Activated CD8-positive, alpha-beta memory T cell treated with anti-CD3 and anti-CD28 coated beads, Interleukin-2, amount 50 U/mL, for 48 hours (primary cell): ENCODE data around the gene CUX1.
"Not testable (repeated sequence)": the region's sequence is repeated elsewhere in the genome, so short reads cannot be mapped to it uniquely, and the experiment has no call there.

Source experiments
- DNase-seq: peaks from one replicate; pipeline ENCODE4 v3.0.0-alpha.2; 2020

CUX1 gene

DNA sequence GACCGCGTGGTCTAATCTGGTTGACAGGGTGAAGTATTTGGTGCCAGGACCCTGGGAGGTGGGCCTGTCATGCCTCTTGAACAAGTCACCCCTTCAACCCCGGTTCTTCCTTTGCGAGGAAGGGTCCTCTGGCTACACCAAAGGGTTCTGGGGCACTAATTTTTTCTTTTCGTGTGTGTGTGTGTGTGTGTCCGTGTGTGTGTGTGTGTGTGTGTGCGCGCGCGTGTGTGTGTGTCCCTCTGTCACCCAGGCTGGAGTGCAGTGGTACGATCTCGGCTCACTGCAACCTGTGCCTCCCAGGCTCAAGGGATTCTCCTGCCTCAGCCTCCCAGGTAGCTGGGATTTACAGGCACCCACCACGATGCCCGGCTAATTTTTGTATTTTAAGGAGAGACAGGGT, 483.9 kb downstream of the CUX1 start:
- DNase-seq, result not testable (repeated sequence)

DNA sequence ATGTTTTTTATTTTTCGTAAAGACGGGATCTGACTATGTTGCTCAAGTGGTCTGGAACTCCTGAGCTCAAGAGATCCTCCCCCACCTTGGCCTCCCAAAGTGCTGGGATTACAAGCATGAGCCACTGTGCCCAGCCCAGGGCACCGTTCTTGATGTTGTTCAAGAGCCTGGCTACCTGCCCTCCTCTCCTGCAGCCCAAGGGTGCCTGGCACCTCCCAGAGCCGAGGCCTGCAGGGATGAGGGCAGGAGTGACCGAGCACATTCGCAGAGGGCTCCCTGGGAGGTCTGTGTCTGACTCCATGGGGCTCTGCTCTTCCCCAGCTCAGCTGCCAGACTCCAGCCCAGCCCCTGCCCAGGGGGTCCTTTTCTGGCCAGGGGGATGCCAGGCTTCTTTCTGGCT, 484.6 kb downstream of the CUX1 start:
- DNase-seq, result no peak

DNA sequence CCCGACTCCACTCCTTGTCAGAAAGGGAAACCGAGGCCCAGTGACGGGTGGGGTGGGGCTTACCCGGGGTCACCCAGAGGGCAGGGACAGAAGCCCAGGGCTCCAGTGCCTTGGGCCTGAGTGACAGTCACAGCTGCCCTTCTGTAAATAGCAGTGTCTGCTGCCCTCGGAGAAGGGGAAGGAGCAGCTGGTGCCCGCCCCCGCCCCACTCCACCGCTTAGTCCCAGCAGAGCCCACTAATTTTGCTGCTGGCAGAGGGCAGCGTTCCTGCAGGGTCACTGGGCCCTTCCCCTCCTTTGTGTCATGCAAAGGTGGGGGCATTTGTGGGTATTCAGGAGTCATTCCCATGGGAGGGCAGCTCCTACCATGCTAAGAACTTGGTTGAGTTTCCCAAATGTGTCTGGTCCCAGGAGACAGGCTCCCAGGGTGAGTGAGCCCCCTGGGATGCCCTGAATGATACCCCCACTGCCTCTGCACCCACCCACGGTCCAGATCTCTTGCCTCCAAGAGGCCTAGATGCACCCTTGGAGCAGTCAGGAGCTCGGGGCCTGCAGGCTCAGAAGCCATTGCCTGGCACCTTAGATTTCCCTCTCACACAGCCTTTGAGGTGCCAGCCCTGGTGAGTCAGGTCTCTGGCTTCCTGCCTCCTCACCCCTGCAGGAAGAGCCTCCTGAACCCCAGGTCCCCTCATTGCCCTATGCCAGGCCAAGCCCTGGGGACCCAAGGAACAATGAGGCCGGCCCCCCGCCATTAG, 486.4 kb downstream of the CUX1 start:
- no peak for DNase-seq

DNA sequence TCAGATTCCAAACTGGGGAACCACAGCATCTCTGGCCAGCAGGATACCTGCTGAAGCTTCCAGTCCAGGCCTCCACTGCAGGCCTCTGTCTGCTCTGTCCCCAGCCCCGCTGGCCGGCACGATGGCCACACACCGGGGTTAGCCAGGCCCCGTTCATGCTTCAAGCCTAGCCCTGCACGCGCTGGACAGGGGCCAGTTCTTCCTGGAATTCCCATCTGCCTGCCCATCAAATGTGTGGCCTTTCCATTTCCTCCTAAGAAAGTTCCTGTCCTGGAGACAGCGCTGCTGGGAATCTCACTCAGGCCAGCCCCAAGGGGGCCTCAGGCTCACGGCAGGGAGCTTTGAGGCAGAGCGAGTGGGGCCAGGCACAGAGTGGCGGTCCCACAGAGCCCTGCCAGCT, 487.2 kb downstream of the CUX1 start:
- DNase-seq, result no peak

DNA sequence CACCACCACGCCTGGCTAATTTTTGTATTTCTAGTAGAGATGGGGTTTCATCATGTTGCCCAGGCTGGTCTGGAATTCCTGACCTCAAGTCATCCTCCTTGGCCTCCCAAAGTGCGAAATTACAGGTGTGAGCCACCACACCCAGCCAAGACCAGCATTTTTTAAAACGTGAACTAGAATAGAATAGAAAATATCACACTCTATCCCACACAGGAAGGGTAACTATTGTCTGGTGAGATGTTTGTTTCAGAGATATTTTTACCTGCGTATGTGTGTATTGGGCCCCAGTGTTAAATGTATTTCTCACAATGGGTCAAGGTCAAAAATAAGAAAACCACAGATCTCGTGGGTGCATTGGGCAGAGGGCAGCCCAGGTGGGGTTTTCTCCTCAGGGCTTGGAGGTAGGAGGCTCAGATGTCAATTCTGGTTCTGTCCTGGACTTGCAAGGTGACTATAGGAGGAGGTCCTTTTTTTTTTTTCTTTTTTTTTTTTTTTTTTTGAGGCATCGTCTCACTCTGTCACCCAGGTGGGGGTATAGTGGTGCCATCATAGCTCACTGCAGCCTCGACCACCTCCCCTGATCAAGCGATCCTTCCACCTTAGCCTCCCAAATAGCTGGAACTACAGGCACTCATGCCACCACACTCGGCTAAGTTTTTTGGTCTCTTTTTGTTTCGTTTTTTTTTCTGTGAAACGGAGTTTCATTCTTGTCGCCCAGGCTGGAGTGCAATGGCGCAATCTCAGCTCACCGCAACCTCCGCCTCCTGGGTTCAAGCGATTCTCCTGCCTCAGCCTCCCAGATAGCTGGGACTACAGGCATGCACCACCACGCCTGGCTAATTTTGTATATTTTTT, 488.2 kb downstream of the CUX1 start:
- DNase-seq, result no peak

DNA sequence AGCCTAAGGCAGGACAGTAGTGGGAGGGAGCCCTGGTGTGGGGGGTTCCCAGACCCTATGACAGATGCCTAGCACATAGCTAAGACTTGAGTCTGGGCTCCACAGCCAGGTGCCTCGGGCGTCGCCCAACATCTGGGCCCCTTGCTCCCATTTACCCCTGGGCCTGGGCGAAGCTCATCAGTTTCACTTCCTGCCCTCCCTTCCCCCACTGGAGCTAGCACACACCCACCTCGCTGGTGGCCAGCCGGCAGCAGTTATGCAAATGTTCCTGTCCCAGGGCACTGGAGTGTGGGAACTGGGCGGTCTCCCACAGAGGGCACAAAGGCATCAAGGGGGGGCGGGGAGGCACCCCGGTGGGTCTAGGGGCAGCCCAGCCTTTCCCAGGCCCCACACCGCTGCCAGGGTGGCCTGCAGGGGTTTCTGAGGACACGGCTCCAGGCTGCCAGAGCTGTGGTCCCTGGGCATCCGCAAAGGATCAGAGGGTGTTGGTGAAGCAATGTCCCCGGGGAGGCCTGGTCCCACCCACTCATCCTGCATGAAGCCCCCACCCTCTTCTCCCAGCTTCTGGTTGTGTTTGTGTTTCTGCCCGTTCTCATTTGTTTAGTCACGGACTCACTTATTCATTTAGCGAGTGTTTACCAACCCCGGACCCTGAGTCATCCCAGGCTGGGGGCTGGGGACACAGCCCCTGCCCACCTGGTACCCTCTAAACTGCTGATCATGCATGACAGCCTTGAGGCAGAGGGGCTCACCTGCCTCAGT, 489.7 kb downstream of the CUX1 start:
- peak; percentile 59 for DNase-seq

DNA sequence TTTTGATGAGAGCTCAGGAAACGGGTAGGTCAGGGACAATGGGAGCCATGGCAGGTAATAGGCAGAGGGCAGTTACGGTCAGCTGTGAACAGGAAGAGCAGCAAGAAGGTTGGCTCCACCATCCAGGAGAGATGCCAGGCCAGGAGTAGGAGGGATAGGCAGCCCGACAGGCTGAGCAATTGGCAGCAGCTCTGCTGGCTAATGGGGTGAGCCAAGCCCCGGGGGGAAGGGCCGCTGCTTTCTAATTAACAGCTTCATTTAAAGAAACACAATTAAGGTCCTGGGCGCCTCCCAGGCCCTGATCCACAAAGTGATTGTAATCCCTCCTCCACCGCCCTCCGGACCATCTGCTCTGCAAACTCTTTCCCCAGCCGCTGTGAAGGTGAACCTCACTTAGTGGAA, 493.0 kb downstream of the CUX1 start:
- no peak for DNase-seq

DNA sequence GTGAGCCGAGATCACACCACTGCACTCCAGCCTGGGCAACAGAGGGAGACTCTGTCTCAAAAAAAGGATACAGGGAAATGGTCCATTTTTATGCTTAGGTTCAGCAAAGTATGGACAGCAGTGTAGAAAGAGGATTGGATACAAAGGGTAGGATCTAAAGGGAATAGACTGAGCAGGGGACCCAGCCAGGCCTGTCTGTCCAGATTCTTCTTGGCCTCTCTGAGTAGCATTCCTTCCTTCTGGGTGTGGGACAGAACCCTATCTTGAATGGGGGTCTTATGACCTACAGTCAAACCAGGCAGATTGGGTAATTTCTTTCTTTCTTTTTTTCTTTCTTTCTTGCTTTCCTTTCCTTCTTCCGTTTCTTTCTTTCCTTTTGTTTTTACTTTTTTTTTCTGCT, 494.9 kb downstream of the CUX1 start:
- DNase-seq, result no peak

DNA sequence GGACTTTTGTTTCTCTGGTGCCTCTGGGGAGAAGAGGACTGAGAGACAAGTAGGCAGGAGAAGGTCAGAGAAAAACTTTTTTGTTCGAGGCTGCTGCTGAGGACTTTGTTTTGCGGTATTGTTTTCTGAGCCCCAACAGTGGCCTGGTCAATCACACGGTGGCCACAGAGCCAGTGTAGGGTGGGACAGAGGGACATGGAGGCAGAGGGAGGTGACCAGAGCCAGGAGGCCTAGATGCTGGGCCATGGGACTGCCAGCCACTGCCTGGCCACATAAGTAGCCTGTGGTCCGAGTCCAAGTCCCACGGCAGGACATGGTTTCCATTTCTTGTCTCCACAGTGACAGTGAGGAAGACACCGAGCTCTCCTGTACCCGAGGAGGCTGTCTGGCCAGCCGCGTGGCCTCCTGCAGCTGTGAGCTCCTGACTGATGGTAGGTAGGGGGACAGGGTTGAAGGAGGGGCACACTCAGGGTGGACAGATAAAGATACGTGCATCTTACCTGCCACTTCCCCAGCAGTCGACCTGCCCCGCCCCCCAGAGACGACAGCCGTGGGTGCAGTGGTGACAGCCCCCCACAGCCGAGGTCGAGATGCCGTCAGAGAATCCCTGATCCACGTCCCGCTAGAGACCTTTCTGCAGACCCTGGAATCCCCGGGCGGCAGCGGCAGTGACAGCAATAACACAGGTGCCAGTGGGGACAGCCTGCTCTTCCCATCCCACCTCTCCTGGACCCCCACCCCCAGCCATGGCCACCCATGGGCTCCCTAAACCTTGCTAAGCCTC, 496.8 kb downstream of the CUX1 start:
- no peak for DNase-seq

DNA sequence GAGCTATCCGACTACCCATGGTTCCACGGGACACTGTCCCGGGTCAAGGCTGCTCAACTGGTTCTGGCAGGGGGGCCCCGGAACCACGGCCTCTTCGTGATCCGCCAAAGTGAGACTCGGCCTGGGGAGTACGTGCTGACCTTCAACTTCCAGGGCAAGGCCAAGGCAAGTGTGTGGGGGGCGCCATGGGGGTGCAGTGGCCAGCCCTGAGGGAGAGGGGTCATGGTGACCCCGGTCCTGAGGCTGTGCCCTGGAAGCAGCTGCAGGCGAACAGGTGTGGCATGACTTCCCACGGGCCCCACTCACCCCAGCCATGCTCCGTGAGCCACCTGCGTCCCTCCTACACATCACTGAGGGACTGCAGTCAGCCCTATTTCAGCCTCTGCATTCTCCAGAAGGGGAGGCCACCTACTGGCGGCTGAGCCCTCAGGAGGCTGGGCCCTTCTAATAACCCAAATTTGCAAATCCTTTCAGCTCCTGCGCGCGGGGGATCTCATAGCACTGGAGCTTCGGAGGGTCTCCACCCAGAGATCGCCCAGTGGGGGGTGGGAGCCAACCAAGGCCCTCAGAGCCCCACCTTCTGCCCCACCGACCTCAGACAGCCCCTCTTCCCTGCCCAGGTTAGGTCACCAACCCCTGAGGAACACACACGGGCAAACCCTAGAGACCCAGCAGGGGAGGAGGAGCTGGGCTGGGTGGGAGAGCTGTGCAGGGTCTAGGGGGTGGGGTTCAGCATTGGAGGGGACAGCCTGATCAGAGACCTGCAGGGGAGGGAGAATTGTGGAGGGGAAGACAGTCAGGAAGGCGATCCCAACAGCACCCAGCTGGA, 500.0 kb downstream of the CUX1 start:
- DNase-seq, result no peak

DNA sequence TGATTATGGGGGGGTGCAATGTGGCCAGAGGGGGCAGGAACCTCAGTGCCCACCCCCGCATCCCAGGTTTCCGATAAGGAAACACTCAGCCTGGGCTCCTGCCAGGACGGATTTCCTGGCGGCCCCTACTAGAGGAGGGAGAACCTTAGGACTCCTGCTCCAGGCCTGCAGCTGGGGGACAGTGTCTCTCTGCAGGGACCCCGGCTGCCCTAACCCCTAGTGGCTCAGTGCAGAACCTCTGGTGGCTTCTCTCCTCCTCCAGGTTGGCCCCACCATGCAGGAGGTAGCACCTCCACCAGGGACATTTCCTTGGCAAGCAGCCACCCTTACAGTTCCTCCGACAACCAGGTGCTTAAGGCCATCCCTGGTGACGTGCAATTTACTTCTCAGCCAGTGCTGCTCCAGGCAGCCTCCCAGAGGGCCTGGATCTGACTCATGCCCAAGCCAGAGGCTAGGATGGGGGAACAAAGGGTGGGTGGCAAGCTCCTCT, 501.1 kb downstream of the CUX1 start:
- no peak for DNase-seq

DNA sequence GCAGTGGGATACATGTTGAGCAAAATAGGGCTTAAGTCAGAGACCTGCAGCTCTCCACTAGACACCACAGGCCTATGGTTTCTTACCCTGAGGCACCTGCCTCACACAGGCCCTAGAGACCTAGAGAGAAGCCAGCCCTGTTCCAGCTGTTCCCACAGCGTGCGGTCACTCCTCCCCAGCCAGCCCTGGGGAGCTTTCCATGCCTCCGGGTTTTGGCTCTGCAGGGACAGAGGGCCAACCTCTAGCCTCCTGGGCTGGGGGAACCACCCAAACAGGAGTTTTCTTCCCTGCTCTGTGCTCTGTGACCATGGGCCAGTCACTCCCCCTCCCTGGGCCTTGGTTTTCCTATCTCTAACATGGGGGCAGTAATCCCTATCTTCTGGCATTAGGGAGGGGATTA, 502.2 kb downstream of the CUX1 start:
- no peak for DNase-seq

DNA sequence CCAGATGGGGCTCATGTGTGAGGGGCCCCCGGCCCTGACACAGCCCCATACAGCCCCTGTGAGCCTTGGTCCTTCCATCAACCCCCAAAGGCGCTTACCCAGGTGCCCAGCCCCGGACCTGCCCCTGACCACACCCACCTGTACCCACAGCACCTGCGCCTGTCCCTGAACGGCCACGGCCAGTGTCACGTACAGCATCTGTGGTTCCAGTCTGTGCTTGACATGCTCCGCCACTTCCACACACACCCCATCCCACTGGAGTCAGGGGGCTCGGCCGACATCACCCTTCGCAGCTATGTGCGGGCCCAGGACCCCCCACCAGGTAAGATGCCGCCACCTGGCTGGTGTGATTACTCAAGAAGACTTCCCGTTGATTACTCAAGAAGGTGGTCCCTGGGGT, 502.8 kb downstream of the CUX1 start:
- DNase-seq, result no peak

DNA sequence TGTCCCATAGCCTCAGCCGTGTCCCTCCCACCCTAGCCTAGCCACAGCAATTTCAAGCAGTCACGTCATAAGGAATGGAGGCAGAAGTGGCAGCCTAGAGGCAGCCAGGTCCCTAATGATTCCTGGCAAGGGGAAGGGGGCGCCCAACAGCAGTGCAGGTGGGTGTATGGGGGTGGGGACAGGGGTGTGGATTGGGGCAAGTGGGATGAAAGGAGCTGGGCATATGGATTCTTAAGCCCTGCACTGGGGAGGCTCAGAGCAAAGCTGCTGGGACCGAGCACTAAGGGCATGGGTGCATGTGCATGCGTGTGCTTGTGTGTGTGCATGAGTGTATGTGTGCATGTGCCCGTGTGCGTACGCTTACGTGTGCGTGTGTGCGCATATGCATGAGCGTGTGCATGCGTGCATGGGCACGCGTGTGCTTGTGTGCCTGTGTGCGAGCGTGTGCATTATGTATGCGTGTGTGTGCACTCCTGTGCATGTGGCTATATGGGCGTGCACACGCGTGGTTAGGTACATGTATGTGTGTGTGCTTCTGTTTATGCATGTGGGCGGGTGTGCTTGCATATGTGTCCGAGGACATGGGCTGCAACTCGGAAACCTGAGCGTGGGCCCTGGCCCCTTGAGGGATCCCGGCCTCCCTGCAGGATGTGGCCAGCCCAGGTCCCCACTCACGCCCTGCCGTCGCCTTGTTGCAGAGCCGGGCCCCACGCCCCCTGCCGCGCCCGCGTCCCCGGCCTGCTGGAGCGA, 503.4 kb downstream of the CUX1 start:
- peak; percentile 12 for DNase-seq

DNA sequence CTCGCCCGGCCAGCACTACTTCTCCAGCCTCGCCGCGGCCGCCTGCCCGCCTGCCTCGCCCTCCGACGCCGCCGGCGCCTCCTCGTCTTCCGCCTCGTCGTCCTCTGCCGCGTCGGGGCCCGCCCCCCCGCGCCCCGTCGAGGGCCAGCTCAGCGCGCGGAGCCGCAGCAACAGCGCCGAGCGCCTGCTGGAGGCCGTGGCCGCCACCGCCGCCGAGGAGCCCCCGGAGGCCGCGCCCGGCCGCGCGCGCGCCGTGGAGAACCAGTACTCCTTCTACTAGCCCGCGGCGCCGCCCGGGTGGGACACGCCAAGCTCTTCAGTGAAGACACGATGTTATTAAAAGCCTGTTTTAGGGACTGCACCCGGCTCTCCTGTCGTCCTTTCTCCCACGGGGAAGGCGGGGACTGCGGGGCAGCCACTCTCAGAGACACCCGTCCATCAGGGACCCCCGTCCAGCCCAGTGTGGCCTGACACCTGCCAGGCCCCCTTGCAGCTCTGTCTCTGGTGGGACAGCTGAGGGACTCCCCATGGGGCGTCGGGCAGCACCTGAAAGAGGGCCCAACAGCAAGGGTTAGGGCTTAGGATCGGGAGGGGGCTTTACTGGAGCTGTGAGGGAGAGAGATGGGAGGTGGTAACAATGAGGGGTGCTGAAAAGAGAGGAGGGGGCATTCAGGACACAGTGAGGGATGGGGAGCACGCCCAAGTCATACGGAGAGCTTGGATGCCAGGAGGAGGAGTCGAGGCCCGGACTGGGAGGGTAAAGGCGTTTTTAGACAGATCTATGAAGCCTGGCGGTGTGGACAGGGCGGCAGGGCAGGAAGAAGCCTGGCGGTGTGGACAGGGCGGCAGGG, 504.1 kb downstream of the CUX1 start:
- DNase-seq, result peak; percentile 47

DNA sequence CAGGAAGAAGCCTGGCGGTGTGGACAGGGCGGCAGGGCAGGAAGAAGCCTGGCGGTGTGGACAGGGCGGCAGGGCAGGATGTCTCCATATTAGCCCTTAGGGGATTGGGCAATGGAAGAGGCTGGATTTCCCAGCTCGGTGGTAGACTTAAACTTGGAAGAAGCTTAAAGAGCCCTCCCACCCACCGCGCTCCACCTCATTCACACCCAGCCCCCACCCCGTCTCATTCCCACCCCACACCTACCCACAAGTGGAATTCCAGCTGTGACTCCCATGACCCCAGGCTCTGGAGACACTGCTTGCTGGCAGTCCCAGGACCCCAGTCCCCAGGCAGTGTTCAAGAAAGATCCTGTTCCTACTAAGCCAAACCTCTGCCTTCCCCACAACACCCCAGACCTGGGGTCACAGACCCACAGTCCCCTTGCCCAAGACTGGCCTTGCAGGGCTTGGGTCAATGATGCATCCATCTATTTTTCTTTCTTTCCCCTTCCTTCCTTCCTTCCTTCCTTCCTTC, 504.8 kb downstream of the CUX1 start:
- DNase-seq, result peak; percentile 20

DNA sequence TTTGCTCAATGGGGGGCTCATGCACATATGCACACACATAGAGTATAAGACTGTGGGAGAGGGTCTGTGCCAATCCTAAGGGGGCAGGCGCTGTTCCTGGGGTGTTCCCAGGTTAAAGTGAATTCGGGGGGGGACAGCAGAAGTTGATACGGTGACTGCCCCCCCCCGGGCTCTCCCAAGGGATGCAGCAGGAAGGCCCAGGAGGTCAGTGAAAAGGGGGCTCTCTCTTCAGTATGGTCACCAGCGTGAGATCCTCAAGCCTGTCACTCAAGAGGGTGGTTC, 506.4 kb downstream of the CUX1 start:
- no peak for DNase-seq

DNA sequence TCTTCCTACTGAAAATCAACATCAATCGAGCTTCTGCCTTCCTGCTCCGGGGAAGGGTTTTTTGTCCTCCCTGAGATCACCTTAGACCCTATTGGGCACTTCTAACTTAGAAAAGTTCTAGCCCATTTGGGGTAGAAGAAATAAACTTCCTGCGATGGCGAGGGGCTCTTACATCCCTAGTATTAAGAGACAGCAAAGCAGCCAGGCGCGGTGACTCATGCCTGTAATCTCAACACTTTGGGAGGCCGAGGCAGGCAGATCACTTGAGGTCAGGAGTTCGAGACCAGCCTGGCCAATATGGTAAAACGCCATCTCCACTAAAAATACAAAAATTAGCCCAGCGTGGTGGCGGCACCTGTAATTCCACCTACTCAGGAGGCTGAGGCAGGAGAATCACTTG, 507.7 kb downstream of the CUX1 start:
- not testable (repeated sequence) for DNase-seq

DNA sequence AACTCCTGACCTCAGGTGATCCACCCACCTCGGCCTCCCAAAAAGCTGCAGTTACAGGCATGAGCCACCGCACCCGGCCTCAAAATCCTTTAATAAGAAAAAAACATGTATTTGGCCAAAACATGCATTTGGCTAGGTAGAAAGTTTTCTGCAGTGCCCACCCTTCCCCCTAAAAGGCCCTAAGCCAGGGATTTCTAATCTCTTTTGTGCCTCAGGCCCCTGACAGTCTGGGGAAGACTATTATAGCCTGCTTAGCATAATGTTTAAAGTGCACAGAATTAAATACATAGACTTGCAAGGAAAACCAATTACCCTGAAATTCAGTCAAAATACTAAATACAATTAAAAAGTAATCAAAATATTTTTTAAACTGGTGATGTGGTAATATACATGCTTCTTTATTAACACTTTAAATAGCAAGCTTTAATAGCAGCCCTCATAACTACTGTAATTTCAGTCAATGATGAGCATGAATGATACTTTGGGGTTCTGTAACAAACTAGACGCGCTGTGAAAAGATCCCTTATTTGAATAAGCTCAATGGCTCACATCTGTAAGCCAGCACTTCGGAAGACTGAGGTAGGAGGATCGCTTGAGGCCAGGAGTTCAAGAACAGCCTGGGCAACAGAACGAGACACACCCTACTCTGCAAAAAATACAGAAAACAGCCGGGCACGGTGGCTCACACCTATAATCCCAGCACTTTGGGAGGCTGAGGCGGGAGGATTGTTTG, 508.9 kb downstream of the CUX1 start:
- no peak for DNase-seq
